Measurements from ENCODE around the gene KCNA1.

The KCNA1 gene

GRCh38 chr12:4962539-4963486 lies 53.1 kb downstream of the KCNA1 start:
- no peak for DNase-seq

Data from activated CD8-positive, alpha-beta memory T cell treated with anti-CD3 and anti-CD28 coated beads, Interleukin-2, amount 50 U/mL, for 4 hours (primary cell).